Measurements from ENCODE around the gene ARIH2.
"Not testable (repeated sequence)": the region's sequence is repeated elsewhere in the genome, so short reads cannot be mapped to it uniquely, and the experiment has no call there.

Gene ARIH2

GRCh38 chr3:49004352-49005302, 86.0 kb downstream of the ARIH2 start:
- DNase-seq (ENCODE audit: low spot score) = no peak

- no peak for DNase-seq (ENCODE audit: low spot score)
These were observed 86.7 kb downstream of the ARIH2 start for GRCh38 chr3:49005303-49005680.

GRCh38 chr3:49005998-49006397, 87.4 kb downstream of the ARIH2 start:
- DNase-seq (ENCODE audit: low spot score) = no peak

GRCh38 chr3:49006408-49007067, 87.9 kb downstream of the ARIH2 start:
- DNase-seq (ENCODE audit: low spot score) = no peak

DNA sequence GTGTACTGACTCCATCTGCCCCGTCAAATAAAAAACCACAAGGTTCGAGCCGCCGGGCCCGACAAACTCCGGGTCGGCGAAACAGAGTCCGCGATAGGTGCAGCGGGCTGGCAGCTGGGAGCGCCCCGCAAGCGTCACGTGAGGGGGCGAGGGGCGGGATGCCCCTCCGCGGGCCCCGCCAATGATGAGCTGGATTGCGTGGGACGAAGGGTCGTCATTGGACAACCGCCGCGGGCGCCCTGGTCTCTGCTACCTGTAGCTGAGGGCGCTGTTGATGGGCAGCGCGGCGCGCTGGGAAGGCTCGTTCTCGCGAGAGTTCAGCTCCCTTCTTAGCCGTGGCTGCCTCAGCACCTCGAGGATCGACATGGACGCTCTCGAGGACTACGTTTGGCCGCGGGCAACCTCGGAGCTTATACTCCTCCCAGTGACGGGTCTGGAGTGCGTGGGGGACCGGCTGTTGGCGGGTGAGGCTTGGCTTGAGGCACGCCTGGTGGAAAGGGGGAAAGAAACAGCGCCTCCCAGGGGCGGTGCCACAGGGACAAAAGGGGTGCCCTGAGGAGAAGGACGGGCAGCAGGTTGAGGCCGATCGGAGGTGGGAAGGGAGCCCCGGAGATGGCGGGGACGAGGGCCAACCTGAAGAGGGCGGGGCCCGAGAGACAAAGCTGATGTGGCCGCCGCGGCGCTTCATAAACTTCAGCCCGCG, 88.6 kb downstream of the ARIH2 start, which contains the start of gene WDR6:
Gene WDR6, plus strand, starts transcription at position 324 of the 703 bp plus-strand sequence. Its CDS starts 41 bp downstream, at position 365.
- peak; percentile 92 for DNase-seq (ENCODE audit: low spot score)

DNA sequence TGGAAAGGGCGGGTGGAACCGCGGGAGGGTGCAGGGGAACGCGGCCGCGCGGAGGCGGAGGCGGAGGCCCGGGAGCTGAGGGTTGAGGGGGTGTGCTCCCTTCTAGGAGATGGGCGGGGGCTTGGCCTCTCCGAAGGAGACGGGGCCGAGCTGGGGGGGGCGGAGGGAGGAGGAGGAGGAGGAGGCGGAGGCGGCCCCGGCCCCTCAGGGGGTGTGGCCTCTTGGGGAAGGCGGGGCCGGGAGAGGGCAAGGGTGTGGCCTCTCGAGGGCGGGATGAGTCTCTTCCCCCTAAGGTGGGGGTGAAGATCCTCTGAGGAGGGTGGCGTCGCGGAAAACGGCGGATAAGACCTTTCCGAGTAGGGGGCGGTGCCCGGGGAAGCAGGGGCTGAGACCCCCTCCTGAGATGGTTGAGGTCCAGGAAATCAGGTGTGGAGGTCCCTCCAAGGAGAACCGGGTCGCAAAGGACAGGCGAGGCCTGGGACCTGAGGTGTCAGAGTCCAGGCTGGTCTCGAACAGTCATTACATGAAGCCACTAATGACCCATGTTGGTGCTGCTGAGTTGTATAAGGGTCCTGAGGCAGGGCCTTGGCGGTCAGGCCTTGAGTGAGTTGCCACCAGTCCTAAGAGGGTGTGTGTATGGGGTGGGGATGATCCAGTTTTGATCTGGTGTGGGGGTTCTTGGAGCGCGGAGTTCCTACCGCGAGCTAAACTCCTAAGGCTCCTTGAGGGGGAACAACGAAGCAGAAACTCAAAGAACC, 89.3 kb downstream of the ARIH2 start:
- DNase-seq (ENCODE audit: low spot score) = peak; percentile 78

GRCh38 chr3:49008627-49009026, 90.0 kb downstream of the ARIH2 start:
- DNase-seq (ENCODE audit: low spot score) = not testable (repeated sequence)

GRCh38 chr3:49009396-49009795, 90.8 kb downstream of the ARIH2 start:
- no peak for DNase-seq (ENCODE audit: low spot score)

- DNase-seq (ENCODE audit: low spot score) = no peak
These were observed 93.9 kb downstream of the ARIH2 start for GRCh38 chr3:49012441-49013017.

DNA sequence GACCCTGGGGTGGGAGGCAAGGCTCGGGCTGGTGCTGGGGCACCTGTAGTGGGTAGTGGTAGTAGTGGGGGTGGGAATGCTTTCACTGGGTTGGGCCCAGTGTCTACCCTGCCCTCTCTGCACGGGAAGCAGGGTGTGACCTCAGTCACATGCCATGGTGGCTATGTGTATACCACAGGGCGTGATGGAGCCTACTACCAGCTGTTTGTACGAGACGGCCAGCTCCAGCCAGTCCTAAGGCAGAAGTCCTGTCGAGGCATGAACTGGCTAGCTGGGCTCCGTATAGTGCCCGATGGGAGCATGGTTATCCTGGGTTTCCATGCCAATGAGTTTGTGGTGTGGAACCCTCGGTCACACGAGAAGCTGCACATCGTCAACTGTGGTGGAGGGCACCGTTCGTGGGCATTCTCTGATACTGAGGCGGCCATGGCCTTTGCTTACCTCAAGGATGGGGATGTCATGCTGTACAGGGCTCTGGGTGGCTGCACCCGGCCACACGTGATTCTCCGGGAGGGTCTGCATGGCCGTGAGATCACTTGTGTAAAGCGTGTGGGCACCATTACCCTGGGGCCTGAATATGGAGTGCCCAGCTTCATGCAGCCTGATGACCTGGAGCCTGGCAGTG, 94.6 kb downstream of the ARIH2 start:
- no peak for DNase-seq (ENCODE audit: low spot score)

- DNase-seq (ENCODE audit: low spot score) = no peak
These were observed 95.4 kb downstream of the ARIH2 start for GRCh38 chr3:49013738-49014660.

GRCh38 chr3:49015072-49015471, 96.4 kb downstream of the ARIH2 start:
- DNase-seq (ENCODE audit: low spot score) = no peak

- DNase-seq (ENCODE audit: low spot score) = no peak
These were observed 97.1 kb downstream of the ARIH2 start for GRCh38 chr3:49015765-49016164.

GRCh38 chr3:49016414-49017228, 98.0 kb downstream of the ARIH2 start:
- no peak for DNase-seq (ENCODE audit: low spot score)

DNA sequence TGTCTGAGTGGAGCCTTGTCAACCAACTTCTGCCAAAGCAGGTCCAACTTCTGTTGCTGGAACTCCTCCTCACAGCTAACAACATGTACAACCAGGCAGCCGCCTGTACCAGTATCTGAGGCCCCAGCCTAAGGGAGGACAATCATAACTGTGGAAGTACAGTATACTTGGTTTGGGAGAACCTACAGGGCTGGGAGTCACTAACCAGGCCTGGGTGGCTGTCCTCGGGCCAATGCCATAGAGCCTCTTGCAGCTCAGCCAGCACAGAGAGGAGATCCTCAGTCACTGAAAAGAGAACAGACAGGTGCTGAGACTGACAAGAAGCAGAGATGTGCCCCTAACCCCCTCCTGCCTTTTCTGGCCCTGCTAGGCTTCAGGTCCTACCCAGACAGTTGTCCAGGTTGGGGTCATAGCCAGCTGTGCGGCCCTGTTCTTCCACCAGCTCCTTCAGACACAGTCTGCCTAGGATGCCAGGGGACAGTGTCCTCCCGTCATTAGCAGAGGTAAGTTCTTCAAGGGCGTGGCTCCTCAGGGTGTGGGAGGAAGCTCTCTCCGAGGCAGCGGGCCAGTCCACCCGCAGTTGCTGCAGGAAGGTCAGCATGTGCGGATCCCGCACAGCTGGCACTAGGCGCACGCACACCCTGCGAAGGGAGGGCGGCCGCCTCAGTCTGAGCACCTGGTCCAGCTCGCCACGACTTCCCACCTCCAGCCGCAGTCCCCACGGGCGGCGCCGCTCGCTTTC, 98.8 kb downstream of the ARIH2 start:
- no peak for DNase-seq (ENCODE audit: low spot score)

GRCh38 chr3:49017971-49018706, 99.5 kb downstream of the ARIH2 start, which contains the start of gene DALRD3:
Gene DALRD3 (minus strand): TSS chr3:49018580. CDS start chr3:49018564, 16 bp downstream.
- DNase-seq (ENCODE audit: low spot score) = no peak

DNA sequence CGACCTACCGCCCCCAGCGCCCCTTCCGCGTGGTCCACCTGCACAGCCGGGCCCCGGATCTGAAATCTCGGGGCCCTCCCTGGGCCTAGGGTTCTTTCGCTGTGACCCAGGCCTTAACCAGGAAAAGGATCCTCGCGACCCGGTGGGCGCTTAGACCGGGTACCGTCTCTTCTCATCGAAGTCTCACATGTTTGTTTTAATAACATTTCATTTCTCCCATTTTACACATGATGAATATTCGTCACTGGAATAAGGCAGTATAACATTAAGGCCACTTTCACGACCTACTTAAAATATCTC, 100.0 kb downstream of the ARIH2 start:
- no peak for DNase-seq (ENCODE audit: low spot score)

DNA sequence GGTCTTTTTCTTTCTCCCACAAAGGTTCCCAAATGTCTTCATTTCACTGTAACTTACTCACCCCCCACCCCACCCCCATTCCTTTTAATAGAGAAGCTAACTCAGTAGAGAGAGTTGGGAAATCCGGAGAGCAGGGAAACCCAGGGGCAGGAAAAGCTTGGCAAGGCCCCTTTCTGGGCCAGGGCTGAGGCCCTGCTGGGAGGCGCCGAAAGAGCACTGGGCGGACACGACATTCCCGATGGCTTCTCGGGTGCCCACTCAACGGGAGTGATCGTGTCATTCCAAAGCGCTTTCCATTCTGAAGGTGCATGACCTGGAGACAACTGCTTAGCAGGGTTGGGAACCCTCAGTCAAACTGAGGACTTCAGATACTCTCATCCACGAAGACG, 101.3 kb downstream of the ARIH2 start:
- DNase-seq (ENCODE audit: low spot score) = no peak

Data from COLO829 (cell line).